HepG2 (cell line): ENCODE results near the gene TAF4B. TPM values are rescaled to one million over a fixed set of nuclear protein-coding genes. Genes with fewer than 3 reads are reported as not detected.

Experiments used
- ATF7-NPFF ChIP-seq: sonication (generic); formaldehyde crosslinking; IDR thresholded peaks from 2 replicates; pipeline ENCODE4 v1.8.1; 2023; ENCODE audit warnings: mild to moderate bottlenecking, low read depth, missing genetic modification reagents, moderate library complexity
- ESRRA ChIP-seq: sonication (generic); formaldehyde crosslinking; IDR thresholded peaks from 2 replicates; pipeline ENCODE4 v1.5.1; 2020; ENCODE audit warnings: mild to moderate bottlenecking, low read depth, missing genetic modification reagents
- GLI4 ChIP-seq: sonication (generic); formaldehyde crosslinking; IDR thresholded peaks from 2 replicates; pipeline ENCODE4 v1.5.1; 2020; ENCODE audit warnings: missing genetic modification reagents, mild to moderate bottlenecking, moderate library complexity, borderline replicate concordance
- JARID2 ChIP-seq: sonication (generic); formaldehyde crosslinking; IDR thresholded peaks from 2 replicates; pipeline ENCODE4 v1.8.1; 2023; ENCODE audit warnings: missing genetic modification reagents, inconsistent platforms; ENCODE audit not compliant: insufficient replicate concordance
- KAT2B ChIP-seq: fragments of 150-350 bp; IDR thresholded peaks from 2 replicates; pipeline ENCODE4 v1.6.1; 2014; ENCODE audit warnings: low read depth, low read length, borderline replicate concordance
- KLF13 ChIP-seq: sonication (generic); formaldehyde crosslinking; IDR thresholded peaks from 2 replicates; pipeline ENCODE4 v1.4.0; 2020; ENCODE audit warnings: mild to moderate bottlenecking, missing genetic modification reagents
- NR2C2 ChIP-seq: sonication (generic); formaldehyde crosslinking; IDR thresholded peaks from 2 replicates; pipeline ENCODE4 v1.4.0; 2020; ENCODE audit warnings: missing genetic modification reagents, mild to moderate bottlenecking, moderate library complexity, borderline replicate concordance
- RBFOX2 ChIP-seq: fragments of 200-400 bp; formaldehyde crosslinking; IDR thresholded peaks from 2 replicates; pipeline ENCODE4 v1.6.1; 2017; ENCODE audit warnings: low read depth, mild to moderate bottlenecking, low read length
- SOX6 ChIP-seq, 2 experiments: fragments of 450-650 bp in 1 of 2; sonication (generic) in 1 of 2; formaldehyde crosslinking in 1 of 2; IDR thresholded peaks; 2 replicates each; pipeline versions ENCODE4 v1.4.0 to v1.6.1; 2017 to 2020; ENCODE audit warnings: antibody characterized with exemption in 1 of 2, mild to moderate bottlenecking in 1 of 2, missing genetic modification reagents in 1 of 2
- TGIF2 ChIP-seq: IDR thresholded peaks from 2 replicates; pipeline ENCODE4 v1.6.1; 2016; ENCODE audit warnings: control low read depth, missing compliant biosample characterization
- THAP8 ChIP-seq: sonication (generic); formaldehyde crosslinking; IDR thresholded peaks from 2 replicates; pipeline ENCODE4 v1.5.1; 2020; ENCODE audit warnings: missing genetic modification reagents, mild to moderate bottlenecking, borderline replicate concordance
- TOE1 ChIP-seq: sonication (generic); formaldehyde crosslinking; IDR thresholded peaks from 2 replicates; pipeline ENCODE4 v1.4.0; 2020; ENCODE audit warnings: mild to moderate bottlenecking, missing genetic modification reagents
- USF2 ChIP-seq, 2 experiments: sonication (generic) in 1 of 2; formaldehyde crosslinking in 1 of 2; IDR thresholded peaks; 2 replicates each; pipeline versions ENCODE4 v1.5.1 to v1.6.1; 2011 to 2020; ENCODE audit warnings: borderline replicate concordance in 1 of 2, low read depth in 1 of 2, low read length in 1 of 2, mild to moderate bottlenecking in 1 of 2, missing genetic modification reagents in 1 of 2, moderate library complexity in 1 of 2
- ZBTB38 ChIP-seq: sonication (generic); formaldehyde crosslinking; IDR thresholded peaks from 2 replicates; pipeline ENCODE4 v1.5.1; 2020; ENCODE audit warnings: mild to moderate bottlenecking, missing genetic modification reagents
- ZNF138 ChIP-seq: sonication (generic); formaldehyde crosslinking; IDR thresholded peaks from 2 replicates; pipeline ENCODE4 v1.5.0; 2020; ENCODE audit warnings: mild to moderate bottlenecking, low read depth, missing genetic modification reagents
- ZNF382 ChIP-seq: sonication (generic); formaldehyde crosslinking; IDR thresholded peaks from 2 replicates; pipeline ENCODE4 v1.5.0; 2020; ENCODE audit warnings: missing genetic modification reagents, mild to moderate bottlenecking, borderline replicate concordance
- ZNF629 ChIP-seq: sonication (generic); formaldehyde crosslinking; conservative IDR thresholded peaks from 2 replicates; pipeline ENCODE4 v1.5.0; 2020; ENCODE audit warnings: missing genetic modification reagents
- ZNF788 ChIP-seq: sonication (generic); formaldehyde crosslinking; IDR thresholded peaks from 2 replicates; pipeline ENCODE4 v1.5.0; 2020; ENCODE audit warnings: mild to moderate bottlenecking, missing genetic modification reagents, borderline replicate concordance
- ZNF83 ChIP-seq: sonication (generic); formaldehyde crosslinking; IDR thresholded peaks from 2 replicates; pipeline ENCODE4 v1.4.0; 2020; ENCODE audit warnings: missing genetic modification reagents, mild to moderate bottlenecking, borderline replicate concordance
- ZSCAN30 ChIP-seq: sonication (generic); formaldehyde crosslinking; IDR thresholded peaks from 2 replicates; pipeline ENCODE4 v1.5.0; 2020; ENCODE audit warnings: mild to moderate bottlenecking, missing genetic modification reagents
- polyA plus RNA-seq, 8 experiments: library from polyadenylated mRNA; depleted of rRNA in 3 of 8; stranded (reverse) in 7 of 8; unstranded in 1 of 8; fragments of >200 nt; fragmentation: Illumina TruSeq in 4 of 8; extraction: Trizol in 4 of 8; gene quantifications; 2 replicates each; pipeline versions ENCODE4 v1.2.1 to v1.2.3, GENCODE V29; 2011 to 2016; ENCODE audit warnings: low read depth in 4 of 8, missing spikeins in 1 of 8, mixed read lengths in 1 of 8; ENCODE audit not compliant: insufficient read depth in 1 of 8
- total RNA-seq, 5 experiments: library from RNA; depleted of rRNA; stranded (reverse); fragments of >200 nt; fragmentation: Illumina TruSeq; extraction: Trizol; gene quantifications; 2 replicates each; pipeline ENCODE4 v1.2.3, GENCODE V29; 2016; ENCODE audit warnings: low read depth in 1 of 5
- TF ChIP-seq, protein P1 (sequence below): sonication (generic); formaldehyde crosslinking; IDR thresholded peaks from 2 replicates; pipeline ENCODE4 v1.4.0; 2020; ENCODE audit warnings: missing genetic modification reagents
- TF ChIP-seq, protein P2 (sequence below): IDR thresholded peaks from 2 replicates; pipeline ENCODE4 v1.4.0; 2020; ENCODE audit warnings: mild to moderate bottlenecking, missing genetic modification reagents

The TAF4B gene
- total and polyA plus RNA-seq, 2 of the 13 experiments (the other 11 are each of a cell fraction or from before 2014, with no cell fraction given): 2.2 to 3.8 TPM

- TF ChIP-seq, protein P1, sequence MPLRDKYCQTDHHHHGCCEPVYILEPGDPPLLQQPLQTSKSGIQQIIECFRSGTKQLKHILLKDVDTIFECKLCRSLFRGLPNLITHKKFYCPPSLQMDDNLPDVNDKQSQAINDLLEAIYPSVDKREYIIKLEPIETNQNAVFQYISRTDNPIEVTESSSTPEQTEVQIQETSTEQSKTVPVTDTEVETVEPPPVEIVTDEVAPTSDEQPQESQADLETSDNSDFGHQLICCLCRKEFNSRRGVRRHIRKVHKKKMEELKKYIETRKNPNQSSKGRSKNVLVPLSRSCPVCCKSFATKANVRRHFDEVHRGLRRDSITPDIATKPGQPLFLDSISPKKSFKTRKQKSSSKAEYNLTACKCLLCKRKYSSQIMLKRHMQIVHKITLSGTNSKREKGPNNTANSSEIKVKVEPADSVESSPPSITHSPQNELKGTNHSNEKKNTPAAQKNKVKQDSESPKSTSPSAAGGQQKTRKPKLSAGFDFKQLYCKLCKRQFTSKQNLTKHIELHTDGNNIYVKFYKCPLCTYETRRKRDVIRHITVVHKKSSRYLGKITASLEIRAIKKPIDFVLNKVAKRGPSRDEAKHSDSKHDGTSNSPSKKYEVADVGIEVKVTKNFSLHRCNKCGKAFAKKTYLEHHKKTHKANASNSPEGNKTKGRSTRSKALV (CRISPR knock-in tag): no peak
- TF ChIP-seq ESRRA (CRISPR knock-in tag) (no peak), ZNF83 (CRISPR knock-in tag) (no peak), KLF13 (CRISPR knock-in tag) (no peak), ZNF629 (CRISPR knock-in tag) (no peak), ZNF382 (CRISPR knock-in tag) (no peak), NR2C2 (CRISPR knock-in tag) (peak; percentile 68), ZBTB38 (CRISPR knock-in tag) (no peak), KAT2B (no peak), ATF7-NPFF (CRISPR knock-in tag) (no peak), TGIF2 (CRISPR knock-in tag) (no peak), THAP8 (CRISPR knock-in tag) (no peak), SOX6 (IDR thresholded peaks at IDR 0.05) (no peak), SOX6 (CRISPR knock-in tag; IDR thresholded peaks at IDR 0.05) (peak; percentile 73), ZSCAN30 (CRISPR knock-in tag) (no peak), GLI4 (CRISPR knock-in tag) (no peak), ZNF788 (CRISPR knock-in tag) (no peak), JARID2 (CRISPR knock-in tag) (no peak), TOE1 (CRISPR knock-in tag) (no peak), RBFOX2 (no peak), ZNF138 (CRISPR knock-in tag) (no peak), USF2 (IDR thresholded peaks at IDR 0.05; ENCODE audit: low read depth, low read length) (no peak), USF2 (CRISPR knock-in tag; IDR thresholded peaks at IDR 0.05; ENCODE audit: borderline replicate concordance) (peak; percentile 31; the same call in 1 of the 2 replicates)
- TF ChIP-seq, protein P2, sequence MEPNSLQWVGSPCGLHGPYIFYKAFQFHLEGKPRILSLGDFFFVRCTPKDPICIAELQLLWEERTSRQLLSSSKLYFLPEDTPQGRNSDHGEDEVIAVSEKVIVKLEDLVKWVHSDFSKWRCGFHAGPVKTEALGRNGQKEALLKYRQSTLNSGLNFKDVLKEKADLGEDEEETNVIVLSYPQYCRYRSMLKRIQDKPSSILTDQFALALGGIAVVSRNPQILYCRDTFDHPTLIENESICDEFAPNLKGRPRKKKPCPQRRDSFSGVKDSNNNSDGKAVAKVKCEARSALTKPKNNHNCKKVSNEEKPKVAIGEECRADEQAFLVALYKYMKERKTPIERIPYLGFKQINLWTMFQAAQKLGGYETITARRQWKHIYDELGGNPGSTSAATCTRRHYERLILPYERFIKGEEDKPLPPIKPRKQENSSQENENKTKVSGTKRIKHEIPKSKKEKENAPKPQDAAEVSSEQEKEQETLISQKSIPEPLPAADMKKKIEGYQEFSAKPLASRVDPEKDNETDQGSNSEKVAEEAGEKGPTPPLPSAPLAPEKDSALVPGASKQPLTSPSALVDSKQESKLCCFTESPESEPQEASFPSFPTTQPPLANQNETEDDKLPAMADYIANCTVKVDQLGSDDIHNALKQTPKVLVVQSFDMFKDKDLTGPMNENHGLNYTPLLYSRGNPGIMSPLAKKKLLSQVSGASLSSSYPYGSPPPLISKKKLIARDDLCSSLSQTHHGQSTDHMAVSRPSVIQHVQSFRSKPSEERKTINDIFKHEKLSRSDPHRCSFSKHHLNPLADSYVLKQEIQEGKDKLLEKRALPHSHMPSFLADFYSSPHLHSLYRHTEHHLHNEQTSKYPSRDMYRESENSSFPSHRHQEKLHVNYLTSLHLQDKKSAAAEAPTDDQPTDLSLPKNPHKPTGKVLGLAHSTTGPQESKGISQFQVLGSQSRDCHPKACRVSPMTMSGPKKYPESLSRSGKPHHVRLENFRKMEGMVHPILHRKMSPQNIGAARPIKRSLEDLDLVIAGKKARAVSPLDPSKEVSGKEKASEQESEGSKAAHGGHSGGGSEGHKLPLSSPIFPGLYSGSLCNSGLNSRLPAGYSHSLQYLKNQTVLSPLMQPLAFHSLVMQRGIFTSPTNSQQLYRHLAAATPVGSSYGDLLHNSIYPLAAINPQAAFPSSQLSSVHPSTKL (CRISPR knock-in tag): peak; percentile 15; the same call in 1 of the 2 replicates
Measured at GRCh38 chr18:26386002-26386401, 159.8 kb downstream of the TAF4B start (continued).
